ENCODE data around the gene PARD6A.

The PARD6A gene

GRCh38 chr16:67648088-67648763, 12.5 kb upstream of the PARD6A start:
- TF ChIP-seq CTCF (conservative IDR thresholded peaks at IDR 0.05; ENCODE audit: low read depth): no peak
- ChIA-PET POLR2A (ENCODE audit: low non-redundant PET) (no interaction called here), CTCF (interaction anchor here (0.7 to 0.8 kb wide), 2 partner anchors 101 to 126 kb away, joined by 3 to 5 read pairs; no protein-coding TSS in a partner anchor)
- H3K27ac ChIP-seq: no peak overlapping the region
- DNase-seq (ENCODE audit: low spot score): no peak

DNA sequence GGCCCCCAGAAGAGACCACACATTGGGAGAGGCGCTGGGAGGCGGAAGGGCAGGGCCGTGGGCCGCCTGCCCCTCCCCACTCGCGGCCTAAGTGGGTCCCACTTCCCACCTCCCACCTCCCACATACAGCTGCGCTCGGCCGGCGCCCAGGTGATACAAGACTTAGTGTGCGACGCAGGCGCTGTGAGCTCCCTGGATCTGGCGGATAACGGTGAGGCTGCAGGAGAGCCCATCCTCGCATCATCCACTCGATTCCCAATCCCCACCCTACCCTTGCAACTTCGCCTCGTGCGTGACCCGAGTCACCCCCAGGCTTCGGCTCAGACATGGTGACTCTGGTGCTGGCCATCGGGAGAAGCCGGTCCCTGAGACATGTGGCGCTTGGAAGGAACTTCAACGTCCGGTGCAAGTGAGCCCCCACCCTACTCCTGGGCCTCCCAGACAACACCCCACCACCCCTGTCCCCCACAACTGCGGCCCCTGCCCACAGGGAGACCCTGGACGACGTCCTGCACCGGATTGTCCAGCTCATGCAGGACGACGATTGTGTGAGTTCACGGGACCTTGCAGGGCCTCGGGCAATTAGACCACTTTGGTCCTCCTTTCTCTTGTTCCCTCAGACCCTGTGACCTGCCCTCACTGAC, 11.9 kb upstream of the PARD6A start:
- DNase-seq (ENCODE audit: low spot score): no peak
- CTCF ChIA-PET: interaction anchor here (0.5 to 0.8 kb wide), 2 partner anchors 102 to 127 kb away, joined by 3 read pairs; no protein-coding TSS in a partner anchor
- no peak overlapping the region for H3K27ac ChIP-seq
- POLR2A ChIA-PET (ENCODE audit: low non-redundant PET): no interaction called here
- no peak for TF ChIP-seq CTCF (conservative IDR thresholded peaks at IDR 0.05; ENCODE audit: low read depth)

GRCh38 chr16:67649494-67649931, 11.2 kb upstream of the PARD6A start:
- no peak overlapping the region for H3K27ac ChIP-seq
- ChIA-PET CTCF (interaction anchor here (1.0 kb wide), 1 partner anchor 128 kb away, joined by 5 read pairs; no protein-coding TSS in a partner anchor), POLR2A (ENCODE audit: low non-redundant PET) (no interaction called here)
- no peak for DNase-seq (ENCODE audit: low spot score)
- TF ChIP-seq CTCF (conservative IDR thresholded peaks at IDR 0.05; ENCODE audit: low read depth): no peak

DNA sequence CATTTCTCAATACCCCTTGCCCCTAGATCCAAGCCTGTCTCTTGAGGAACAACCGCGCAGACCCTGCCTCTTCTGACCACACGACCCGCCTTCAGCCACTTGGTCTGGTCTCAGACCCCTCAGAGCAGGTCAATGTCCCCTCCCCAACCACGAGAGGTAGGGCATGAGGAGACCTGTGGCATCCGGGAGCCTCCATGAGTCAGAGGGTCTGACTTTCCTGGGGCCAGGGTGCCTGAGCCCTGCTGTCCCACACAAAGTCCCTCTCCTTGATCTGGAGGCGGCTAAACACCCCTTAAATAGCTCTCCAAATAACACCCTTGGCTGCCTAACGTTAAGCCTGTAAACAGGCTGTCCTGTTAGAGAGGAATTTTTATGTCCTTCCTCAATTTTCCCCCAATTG, 10.7 kb upstream of the PARD6A start:
- no peak for TF ChIP-seq CTCF (conservative IDR thresholded peaks at IDR 0.05; ENCODE audit: low read depth)
- no peak for DNase-seq (ENCODE audit: low spot score)
- ChIA-PET POLR2A (ENCODE audit: low non-redundant PET) (no interaction called here), CTCF (interaction anchor here (1.0 kb wide), 2 partner anchors 36 to 129 kb away, joined by 3 to 5 read pairs; no protein-coding TSS in a partner anchor)
- H3K27ac ChIP-seq: no peak overlapping the region

DNA sequence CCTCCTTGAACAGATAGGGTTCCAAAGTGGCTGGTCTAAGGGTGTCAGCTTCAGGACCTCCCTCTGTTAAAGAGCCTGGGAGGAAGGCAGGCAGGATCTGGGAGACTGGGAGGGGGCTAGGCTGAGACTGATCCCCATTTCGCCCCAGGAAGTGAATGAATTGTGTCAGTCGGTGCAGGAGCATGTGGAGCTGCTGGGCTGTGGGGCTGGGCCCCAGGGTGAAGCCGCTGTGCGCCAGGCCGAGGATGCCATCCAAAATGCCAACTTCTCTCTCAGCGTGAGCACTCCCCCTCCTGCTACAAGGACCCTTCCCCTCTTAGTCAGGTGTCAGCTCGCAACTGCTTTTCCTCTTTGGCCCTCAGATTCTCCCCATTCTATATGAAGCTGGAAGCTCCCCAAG, 9.7 kb upstream of the PARD6A start:
- CTCF ChIA-PET: interaction anchor here (0.6 to 1.0 kb wide), 3 partner anchors 37 to 118 kb away, joined by 3 to 5 read pairs (median 4); no protein-coding TSS in a partner anchor
- no peak for TF ChIP-seq CTCF (conservative IDR thresholded peaks at IDR 0.05; ENCODE audit: low read depth)
- no peak for DNase-seq (ENCODE audit: low spot score)
- H3K27ac ChIP-seq: no peak overlapping the region
- POLR2A ChIA-PET (ENCODE audit: low non-redundant PET): no interaction called here

DNA sequence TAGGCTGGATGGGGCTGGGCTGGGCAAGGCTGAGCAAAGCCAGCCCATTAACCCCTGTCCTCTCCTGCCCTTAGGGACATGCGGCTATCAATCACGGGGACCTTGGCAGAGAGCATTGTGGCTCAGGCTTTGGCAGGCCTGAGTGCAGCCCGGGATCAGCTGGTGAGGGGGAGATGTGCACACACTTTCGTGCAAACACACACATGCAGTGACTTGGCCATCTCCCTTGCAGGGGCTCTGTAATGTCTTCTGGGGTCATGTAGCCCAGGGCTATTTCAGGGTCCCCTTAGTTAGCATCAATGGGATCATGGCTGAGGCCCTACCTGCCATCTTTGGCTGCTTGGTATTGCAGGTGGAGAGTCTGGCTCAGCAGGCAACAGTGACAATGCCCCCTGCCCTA, 8.9 kb upstream of the PARD6A start:
- CTCF ChIA-PET: interaction anchor here (0.5 to 1.1 kb wide), 7 partner anchors 21 to 209 kb away, joined by 3 to 6 read pairs (median 4); no protein-coding TSS in a partner anchor
- no peak for TF ChIP-seq CTCF (conservative IDR thresholded peaks at IDR 0.05; ENCODE audit: low read depth)
- H3K27ac ChIP-seq: no peak overlapping the region
- no peak for DNase-seq (ENCODE audit: low spot score)
- POLR2A ChIA-PET (ENCODE audit: low non-redundant PET): no interaction called here

Measured in RWPE1 (cell line).